ENCODE measurements around the gene HERC6. TPM values are rescaled to one million over a fixed set of nuclear protein-coding genes. Genes with fewer than 3 reads are reported as not detected.

Gene HERC6
- total and polyA plus RNA-seq, 9 of the 15 experiments (the other 6 are each of a cell fraction or from before 2014, with no cell fraction given) = 0.01 to 0.68 (median 0.15) TPM

DNA sequence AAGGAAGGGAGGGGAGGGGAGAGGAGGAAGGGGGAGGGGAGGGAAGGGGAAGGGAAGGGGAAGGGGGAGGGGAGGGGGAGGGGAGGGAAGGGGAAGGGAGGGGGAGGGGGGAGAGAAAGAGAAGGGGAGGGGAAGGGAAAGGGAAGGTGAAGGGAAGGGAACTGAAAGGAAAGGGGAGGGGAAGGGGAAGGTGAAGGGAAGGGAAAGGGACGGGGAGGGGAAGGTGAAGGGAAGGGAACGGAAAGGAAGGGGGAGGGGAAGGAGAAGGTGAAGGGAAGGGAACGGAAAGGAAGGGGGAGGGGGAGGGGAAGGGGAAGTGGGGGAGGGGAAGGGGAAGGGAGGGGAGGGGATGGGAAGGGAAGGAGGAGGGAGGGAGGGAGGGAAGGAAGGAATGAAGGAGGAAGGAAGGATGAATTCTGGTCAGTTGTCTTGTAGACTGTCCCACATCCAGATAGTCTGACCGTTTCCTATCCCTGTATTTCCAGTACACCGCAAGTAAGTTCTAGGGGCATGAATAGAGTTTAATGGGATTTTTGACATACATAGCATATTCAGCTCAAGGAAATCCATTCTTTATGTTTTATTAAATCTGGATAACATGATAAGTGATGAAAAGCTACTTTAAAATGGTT lies 98.7 kb downstream of the HERC6 start:
- H3K9ac ChIP-seq (ENCODE audit: insufficient read depth in 1 of 2, low read depth in 2 of 2, low read length in 2 of 2) = no peak overlapping the region
- H3K9me1 ChIP-seq (ENCODE audit: control insufficient read depth, insufficient read depth, low read length) = no peaks in the 10 kb centered on the region
- no peaks in the 10 kb centered on the region for H3K36me3 ChIP-seq (ENCODE audit: control insufficient read depth, insufficient read depth, low read length)
- H3K27ac ChIP-seq (ENCODE audit: extremely low read depth, low read depth, low read length) = no peak overlapping the region
- no peaks in the 10 kb centered on the region for H3K9me3 ChIP-seq (replicated peaks; ENCODE audit: control insufficient read depth, insufficient read depth, low read depth, low read length)
- TF ChIP-seq HNRNPK (IDR thresholded peaks at IDR 0.05; ENCODE audit: low read depth, low read length, poor library complexity, severe bottlenecking) (peak; percentile 34), TBL1XR1 (IDR thresholded peaks at IDR 0.05; ENCODE audit: low read length in 2 of 2) (no peak), PCBP1 (IDR thresholded peaks at IDR 0.05; ENCODE audit: low read depth, low read length, poor library complexity, severe bottlenecking) (peak; percentile 25)
- no peak overlapping the region for H3K4me2 ChIP-seq (ENCODE audit: insufficient read depth, low read length)
- no peaks in the 10 kb centered on the region for H3K4me1 ChIP-seq (replicated peaks in 1 of 2; ENCODE audit: control insufficient read depth in 2 of 2, insufficient read depth in 2 of 2, low read length in 2 of 2)
- DNase-seq (ENCODE audit: extremely low read depth in 1 of 4, low spot score in 3 of 4) (no peak), ATAC-seq (no peak), FAIRE-seq (no peak)
- H3K4me3 ChIP-seq = no peak overlapping the region
- CTCF ChIA-PET (ENCODE audit: low intra/inter-chr PET ratio) = no interaction called here
- BruUV-seq (replicated peaks) = no TSS peak
- H3K79me2 ChIP-seq (ENCODE audit: control insufficient read depth, insufficient read depth, low read length) = no peaks in the 10 kb centered on the region
- intact Hi-C loops (cut with micrococcal nuclease) = no loop called here
- H4K20me1 ChIP-seq (replicated peaks; ENCODE audit: control insufficient read depth, insufficient read depth, low read length) = no peaks in the 10 kb centered on the region
- POLR2A ChIA-PET = no interaction called here
- no peak overlapping the region for H2AFZ ChIP-seq (ENCODE audit: low read depth, low read length)
- no peaks in the 10 kb centered on the region; a peak in 2 of 5 replicates for H3K27me3 ChIP-seq (ENCODE audit: control insufficient read depth in 2 of 2, insufficient read depth in 2 of 2, low read length in 2 of 2)
- no CpG with 5 or more reads among the region's 5 CpGs for WGBS (ENCODE audit: insufficient coverage, low coverage, missing lambda C conversion rate)
- in situ Hi-C loops (cut with MboI) = no loop called here

DNA sequence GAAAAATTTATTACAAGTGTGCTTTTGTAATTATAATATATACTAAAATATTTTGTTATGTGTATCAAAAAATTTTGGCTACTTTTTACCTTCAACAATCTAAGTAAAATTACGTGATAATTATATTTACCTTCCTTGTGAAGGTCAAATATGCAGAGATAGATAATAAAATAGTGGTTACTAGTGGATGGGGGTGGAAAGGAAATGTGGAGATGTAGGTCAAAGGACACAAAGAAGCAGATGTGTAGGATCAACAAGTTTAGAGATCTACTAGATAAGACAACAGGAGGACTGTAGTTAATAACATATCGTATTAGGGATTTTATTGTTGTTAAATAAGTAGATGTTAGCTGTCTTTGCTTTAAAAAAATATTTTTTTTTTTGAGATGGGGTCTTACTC lies 99.6 kb downstream of the HERC6 start:
- Histone ChIP-seq H3K4me1 (replicated peaks in 1 of 2; ENCODE audit: control insufficient read depth in 2 of 2, insufficient read depth in 2 of 2, low read length in 2 of 2) (no peaks in the 10 kb centered on the region), H3K27ac (ENCODE audit: extremely low read depth, low read depth, low read length) (no peak overlapping the region), H3K9me1 (ENCODE audit: control insufficient read depth, insufficient read depth, low read length) (no peaks in the 10 kb centered on the region), H3K9me3 (replicated peaks; ENCODE audit: control insufficient read depth, insufficient read depth, low read depth, low read length) (no peaks in the 10 kb centered on the region), H4K20me1 (replicated peaks; ENCODE audit: control insufficient read depth, insufficient read depth, low read length) (no peaks in the 10 kb centered on the region), H2AFZ (ENCODE audit: low read depth, low read length) (no peak overlapping the region), H3K4me3 (no peak overlapping the region), H3K4me2 (ENCODE audit: insufficient read depth, low read length) (no peak overlapping the region), H3K79me2 (ENCODE audit: control insufficient read depth, insufficient read depth, low read length) (no peaks in the 10 kb centered on the region), H3K9ac (ENCODE audit: insufficient read depth in 1 of 2, low read depth in 2 of 2, low read length in 2 of 2) (no peak overlapping the region), H3K36me3 (ENCODE audit: control insufficient read depth, insufficient read depth, low read length) (no peaks in the 10 kb centered on the region), H3K27me3 (ENCODE audit: control insufficient read depth in 2 of 2, insufficient read depth in 2 of 2, low read length in 2 of 2) (peaks cover 0 to under 1% of the 10 kb centered on the region in 2 experiments; a peak in 3 of 5 replicates)
- ChIA-PET CTCF (ENCODE audit: low intra/inter-chr PET ratio) (no interaction called here), POLR2A (no interaction called here)
- no peak for TF ChIP-seq BRD4 (IDR thresholded peaks at IDR 0.05)
- no peak for TF ChIP-seq ZNF143 (CRISPR knock-in tag; IDR thresholded peaks at IDR 0.05)
- no peak for TF ChIP-seq ZSCAN32 (CRISPR knock-in tag; IDR thresholded peaks at IDR 0.05)
- TF ChIP-seq ZC3H8 (IDR thresholded peaks at IDR 0.05) = no peak
- 5% methylated on average over 2 of the region's 2 CpGs for WGBS (ENCODE audit: insufficient coverage, low coverage, missing lambda C conversion rate)
- DNase-seq (ENCODE audit: extremely low read depth in 1 of 4, low spot score in 3 of 4) = no peak
- in situ Hi-C loops (cut with MboI) = no loop called here
- intact Hi-C loops (cut with micrococcal nuclease) = no loop called here
- ATAC-seq = no peak
- no TSS peak for BruUV-seq (replicated peaks)
- no peak for FAIRE-seq
